Parathyroid adenoma (tissue), 2 donors: ENCODE results near the gene RC3H2.
A peak's percentile ranks its signal among the peaks of the same experiment; 100 is the strongest.
"Not testable (repeated sequence)": the region's sequence is repeated elsewhere in the genome, so short reads cannot be mapped to it uniquely, and the experiment has no call there.

Experiments used
- H2AFZ ChIP-seq: fragments of 300-600 bp; sonication (generic); one replicate; pipeline ENCODE4 v1.7.0; 2017; ENCODE audit warnings: antibody characterized with exemption, mild to moderate bottlenecking
- H3K27ac ChIP-seq: fragments of 300-600 bp; sonication (generic); one replicate; pipeline ENCODE4 v1.7.0; 2017
- H3K27me3 ChIP-seq: fragments of 300-600 bp; sonication (generic); one replicate; pipeline ENCODE4 v1.7.0; 2017; ENCODE audit warnings: low read length; ENCODE audit not compliant: control insufficient read depth, insufficient read depth
- H3K36me3 ChIP-seq: fragments of 300-600 bp; sonication (generic); one replicate; pipeline ENCODE4 v1.7.0; 2017; ENCODE audit warnings: low read length; ENCODE audit not compliant: control insufficient read depth, insufficient read depth
- H3K4me1 ChIP-seq: fragments of 300-600 bp; sonication (generic); one replicate; pipeline ENCODE4 v1.7.0; 2017; ENCODE audit warnings: control low read depth
- H3K4me2 ChIP-seq: fragments of 300-600 bp; sonication (generic); one replicate; pipeline ENCODE4 v1.7.0; 2017; ENCODE audit warnings: low read length
- H3K4me3 ChIP-seq: fragments of 300-600 bp; sonication (generic); one replicate; pipeline ENCODE4 v1.7.0; 2017; ENCODE audit warnings: low read depth, low read length
- H3K79me2 ChIP-seq: fragments of 300-600 bp; sonication (generic); one replicate; pipeline ENCODE4 v1.7.0; 2017; ENCODE audit warnings: control low read depth
- H3K9ac ChIP-seq: fragments of 300-600 bp; sonication (generic); one replicate; pipeline ENCODE4 v1.7.0; 2017; ENCODE audit warnings: mild to moderate bottlenecking
- H3K9me3 ChIP-seq: fragments of 300-600 bp; sonication (generic); one replicate; pipeline ENCODE4 v1.7.0; 2017; ENCODE audit warnings: low read length; ENCODE audit not compliant: control insufficient read depth
- TF ChIP-seq, protein P1 (sequence below): fragments of 300-600 bp; sonication (generic); IDR thresholded peaks from one replicate; pipeline ENCODE4 v1.7.0; 2017; ENCODE audit warnings: antibody characterized with exemption, mild to moderate bottlenecking
- donor health status: primary hyperparathyroidism.

RC3H2 gene

GRCh38 chr9:122837266-122837850, 67.8 kb downstream of the RC3H2 start:
- H3K4me1 ChIP-seq, result no peaks in the 10 kb centered on the region
- no peaks in the 10 kb centered on the region for H3K9me3 ChIP-seq
- no peak overlapping the region for H2AFZ ChIP-seq
- TF ChIP-seq, protein P1, sequence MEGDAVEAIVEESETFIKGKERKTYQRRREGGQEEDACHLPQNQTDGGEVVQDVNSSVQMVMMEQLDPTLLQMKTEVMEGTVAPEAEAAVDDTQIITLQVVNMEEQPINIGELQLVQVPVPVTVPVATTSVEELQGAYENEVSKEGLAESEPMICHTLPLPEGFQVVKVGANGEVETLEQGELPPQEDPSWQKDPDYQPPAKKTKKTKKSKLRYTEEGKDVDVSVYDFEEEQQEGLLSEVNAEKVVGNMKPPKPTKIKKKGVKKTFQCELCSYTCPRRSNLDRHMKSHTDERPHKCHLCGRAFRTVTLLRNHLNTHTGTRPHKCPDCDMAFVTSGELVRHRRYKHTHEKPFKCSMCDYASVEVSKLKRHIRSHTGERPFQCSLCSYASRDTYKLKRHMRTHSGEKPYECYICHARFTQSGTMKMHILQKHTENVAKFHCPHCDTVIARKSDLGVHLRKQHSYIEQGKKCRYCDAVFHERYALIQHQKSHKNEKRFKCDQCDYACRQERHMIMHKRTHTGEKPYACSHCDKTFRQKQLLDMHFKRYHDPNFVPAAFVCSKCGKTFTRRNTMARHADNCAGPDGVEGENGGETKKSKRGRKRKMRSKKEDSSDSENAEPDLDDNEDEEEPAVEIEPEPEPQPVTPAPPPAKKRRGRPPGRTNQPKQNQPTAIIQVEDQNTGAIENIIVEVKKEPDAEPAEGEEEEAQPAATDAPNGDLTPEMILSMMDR, result no peak
- H3K27me3 ChIP-seq, result no peaks in the 10 kb centered on the region
- H3K27ac ChIP-seq, result no peak overlapping the region
- H3K79me2 ChIP-seq, result no peaks in the 10 kb centered on the region
- no peaks in the 10 kb centered on the region for H3K36me3 ChIP-seq
- H3K9ac ChIP-seq, result no peak overlapping the region
- no peak overlapping the region for H3K4me2 ChIP-seq
- no peak overlapping the region for H3K4me3 ChIP-seq

DNA sequence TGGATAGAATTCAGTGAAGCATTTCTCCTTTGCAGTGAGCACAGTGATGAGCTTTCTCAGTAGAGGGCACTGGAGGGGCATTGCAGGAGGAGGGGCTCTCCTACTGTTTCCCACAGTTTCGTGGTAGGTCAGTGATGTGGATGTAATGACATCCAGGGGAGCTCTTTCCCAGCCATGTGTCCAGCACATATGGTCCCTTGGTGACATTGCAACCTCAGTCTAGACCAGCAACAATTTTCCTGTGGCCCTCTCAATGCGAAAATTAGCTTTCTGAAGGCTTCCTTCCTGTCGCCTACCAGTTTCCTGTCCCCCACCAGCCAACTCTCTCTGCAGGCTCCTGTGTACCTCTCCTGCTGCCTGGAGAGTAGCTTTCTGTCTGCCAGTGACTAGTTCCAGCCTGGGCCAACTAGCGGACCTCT, 69.8 kb downstream of the RC3H2 start:
- H3K27me3 ChIP-seq, result no peaks in the 10 kb centered on the region
- H3K27ac ChIP-seq, result no peak overlapping the region
- no peak overlapping the region for H2AFZ ChIP-seq
- no peak overlapping the region for H3K9ac ChIP-seq
- TF ChIP-seq, protein P1, result no peak
- H3K4me3 ChIP-seq, result no peak overlapping the region
- no peaks in the 10 kb centered on the region for H3K79me2 ChIP-seq
- H3K4me2 ChIP-seq, result no peak overlapping the region
- H3K36me3 ChIP-seq, result no peaks in the 10 kb centered on the region
- H3K4me1 ChIP-seq, result no peaks in the 10 kb centered on the region
- no peaks in the 10 kb centered on the region for H3K9me3 ChIP-seq

- Histone ChIP-seq H3K79me2 (no peaks in the 10 kb centered on the region), H3K4me3 (no peak overlapping the region), H3K27me3 (no peaks in the 10 kb centered on the region), H3K9me3 (no peaks in the 10 kb centered on the region), H3K4me1 (peaks cover 3% of the 10 kb centered on the region), H2AFZ (no peak overlapping the region), H3K9ac (no peak overlapping the region), H3K36me3 (no peaks in the 10 kb centered on the region), H3K27ac (no peak overlapping the region), H3K4me2 (no peak overlapping the region)
- TF ChIP-seq, protein P1, result no peak
These were observed 73.0 kb downstream of the RC3H2 start for GRCh38 chr9:122832194-122832593.

- H3K79me2 ChIP-seq, H3K9me3 ChIP-seq, H3K27me3 ChIP-seq, H3K36me3 ChIP-seq, H3K4me1 ChIP-seq, H3K9ac ChIP-seq: not testable (repeated sequence)
- H3K27ac ChIP-seq, result peak overlapping the region; percentile 88
- peak overlapping the region; percentile 98 for H3K4me3 ChIP-seq
- H3K4me2 ChIP-seq, result peak overlapping the region; percentile 61
- H2AFZ ChIP-seq, result peak overlapping the region; percentile 79
These were observed 76.2 kb downstream of the RC3H2 start for GRCh38 chr9:122828965-122829284.

DNA sequence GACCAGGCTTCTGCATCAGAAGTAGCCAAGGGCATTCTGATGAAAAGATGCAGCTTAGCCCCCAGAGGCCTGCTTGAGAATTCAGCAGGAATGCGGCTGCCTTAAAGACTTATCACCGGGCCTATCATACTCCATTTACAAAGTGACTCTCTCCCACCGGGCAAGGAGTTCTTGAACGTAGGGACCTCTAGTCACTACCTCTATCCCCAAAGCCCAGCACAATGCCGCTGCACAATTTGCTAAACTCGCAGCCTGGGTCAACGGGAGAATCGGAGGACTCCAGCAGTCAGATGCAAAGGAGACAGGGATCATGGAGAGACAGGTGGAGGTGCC, 77.4 kb downstream of the RC3H2 start:
- Histone ChIP-seq H3K27ac (peak overlapping the region; percentile 88), H3K4me1 (peaks cover 3% of the 10 kb centered on the region), H3K79me2 (no peaks in the 10 kb centered on the region), H3K4me3 (peak overlapping the region; percentile 98), H2AFZ (peak overlapping the region; percentile 79), H3K9ac (no peak overlapping the region), H3K4me2 (peak overlapping the region; percentile 61), H3K27me3 (no peaks in the 10 kb centered on the region), H3K36me3 (no peaks in the 10 kb centered on the region), H3K9me3 (no peaks in the 10 kb centered on the region)
- TF ChIP-seq, protein P1, result no peak
